HG02678 (cell line): Measurements from ENCODE around the gene CCDC182.

Experiments used
- ATAC-seq: cut with Tn5 transposase; IDR thresholded peaks from one replicate; pipeline ENCODE4 v1.9.1; 2021; ENCODE audit warnings: mild to moderate bottlenecking, moderate library complexity; ENCODE audit not compliant: unreplicated experiment

Gene CCDC182

GRCh38 chr17:57758654-57759053 is 13.6 kb upstream of the CCDC182 start:
- ATAC-seq = no peak

GRCh38 chr17:57757735-57758134 is 12.6 kb upstream of the CCDC182 start:
- no peak for ATAC-seq

DNA sequence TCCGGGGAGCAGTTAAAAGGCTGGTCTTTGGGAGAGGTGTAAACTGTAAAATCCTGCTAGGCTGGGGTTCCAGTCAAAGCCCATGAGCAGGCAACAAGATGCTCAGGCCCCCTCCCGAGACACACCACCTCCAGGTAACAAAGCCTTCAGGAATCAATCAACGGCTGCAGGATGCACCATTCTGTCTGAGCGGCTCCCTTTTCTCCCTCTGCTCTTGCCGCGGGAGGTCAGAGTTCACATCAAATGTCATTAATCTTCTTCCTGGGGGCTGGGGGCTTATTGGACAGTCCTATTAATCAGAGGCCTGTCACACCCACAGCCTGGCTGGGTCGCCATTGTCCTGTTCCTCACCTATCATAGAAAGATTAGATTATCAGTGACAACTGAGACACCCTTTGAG is 11.9 kb upstream of the CCDC182 start:
- ATAC-seq = no peak

GRCh38 chr17:57755480-57756070 is 10.5 kb upstream of the CCDC182 start:
- ATAC-seq = no peak

DNA sequence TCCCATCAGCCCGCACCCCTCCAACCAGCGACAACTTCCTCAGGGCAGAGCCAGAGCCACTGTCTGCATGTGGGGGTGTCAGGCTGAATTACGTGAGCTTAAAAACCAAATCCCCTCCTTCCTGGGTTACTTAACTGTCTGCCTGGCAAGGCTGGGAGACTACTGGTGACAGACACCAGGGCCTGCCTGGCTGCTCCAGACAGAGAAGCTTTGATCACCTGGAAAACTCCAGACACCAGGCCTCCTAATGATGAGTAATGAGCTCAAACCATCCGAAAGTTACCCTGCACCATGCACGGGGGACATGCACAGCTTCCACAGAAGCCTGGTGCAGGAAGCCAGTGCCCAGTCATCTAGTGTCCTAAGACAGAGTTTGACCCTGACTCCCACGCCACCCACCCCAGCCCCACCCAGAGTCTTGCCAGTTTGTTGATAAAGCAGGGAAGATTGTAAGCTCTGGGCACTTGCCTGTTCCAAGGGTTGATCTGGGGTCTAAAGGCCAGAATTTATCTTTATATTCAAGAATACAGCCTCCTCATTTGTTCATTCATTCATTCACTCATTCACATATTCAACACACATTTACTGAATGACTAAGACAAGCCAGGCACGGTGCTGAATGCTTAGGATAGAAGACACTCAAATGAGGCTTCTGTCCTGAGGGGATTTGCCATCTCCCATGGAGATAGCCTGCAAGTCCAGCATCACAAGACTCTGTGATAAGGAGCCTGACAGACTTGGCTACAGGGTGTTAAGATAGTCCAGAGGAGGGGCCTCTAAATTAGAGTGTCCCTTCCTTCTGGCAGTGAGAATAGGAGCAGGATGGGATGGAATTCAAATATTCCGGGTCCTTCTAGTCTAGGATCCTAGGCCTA is 7.2 kb upstream of the CCDC182 start:
- ATAC-seq = no peak

GRCh38 chr17:57751348-57751971 is 6.4 kb upstream of the CCDC182 start:
- no peak for ATAC-seq

DNA sequence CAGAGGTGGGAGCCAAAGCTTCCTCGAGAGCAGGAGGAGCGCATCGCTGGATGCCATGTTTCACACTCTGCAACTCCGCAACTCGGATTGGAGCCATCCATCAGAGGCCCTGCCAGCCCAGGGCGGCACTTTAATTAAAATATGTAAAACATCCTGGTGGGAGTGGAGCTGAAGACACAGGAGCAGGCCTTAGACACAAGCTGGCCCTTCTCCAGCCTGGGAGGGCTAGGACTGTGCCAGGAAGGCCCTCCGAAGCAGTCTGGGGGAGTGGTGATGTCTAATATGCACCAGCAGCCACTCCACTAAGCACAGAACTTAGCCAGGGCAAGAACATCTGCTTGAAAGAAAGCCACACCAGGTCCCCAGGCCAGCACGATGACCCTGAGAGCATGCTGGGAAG is 5.8 kb upstream of the CCDC182 start:
- ATAC-seq = no peak

GRCh38 chr17:57750109-57750871 is 5.2 kb upstream of the CCDC182 start:
- ATAC-seq = no peak

- no peak for ATAC-seq
These were observed 4.6 kb upstream of the CCDC182 start for GRCh38 chr17:57749701-57750100.

DNA sequence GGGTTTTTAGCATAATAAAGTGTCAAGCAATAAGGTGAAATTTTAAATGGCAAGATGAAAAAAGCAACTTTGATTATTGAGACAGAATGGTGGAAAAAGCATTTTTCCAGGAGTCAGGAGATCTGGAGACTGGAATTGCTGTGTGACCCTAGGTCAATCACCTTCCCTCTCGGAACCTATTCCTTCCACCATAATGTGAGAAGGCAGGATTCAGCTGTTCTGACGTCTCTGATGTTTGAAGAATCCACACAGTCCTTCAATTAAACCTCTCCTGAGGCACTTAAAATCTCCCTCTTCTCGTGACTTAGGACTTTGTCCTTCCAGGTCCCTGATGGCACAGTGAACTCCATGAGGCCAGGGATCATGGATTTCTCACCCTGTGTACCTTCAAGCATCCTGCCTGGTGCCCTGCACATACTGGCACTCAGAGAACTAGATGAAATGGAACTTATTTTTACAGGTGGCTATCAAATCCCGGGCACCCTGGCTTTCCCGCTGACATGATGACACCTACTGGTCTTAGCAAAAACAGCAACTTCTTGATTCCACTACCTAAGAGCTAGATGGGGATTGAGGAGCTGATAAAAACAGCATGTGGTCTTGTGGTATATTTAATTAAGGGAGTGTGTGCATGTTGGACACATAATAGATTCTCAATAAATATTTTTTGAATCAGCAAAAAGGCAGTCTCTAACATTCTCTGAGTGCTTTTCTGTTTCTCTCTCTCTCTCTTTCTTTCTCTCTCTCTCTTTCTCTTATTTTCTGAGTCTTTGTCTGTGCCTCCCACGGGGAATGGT is 2.3 kb upstream of the CCDC182 start:
- ATAC-seq = no peak

DNA sequence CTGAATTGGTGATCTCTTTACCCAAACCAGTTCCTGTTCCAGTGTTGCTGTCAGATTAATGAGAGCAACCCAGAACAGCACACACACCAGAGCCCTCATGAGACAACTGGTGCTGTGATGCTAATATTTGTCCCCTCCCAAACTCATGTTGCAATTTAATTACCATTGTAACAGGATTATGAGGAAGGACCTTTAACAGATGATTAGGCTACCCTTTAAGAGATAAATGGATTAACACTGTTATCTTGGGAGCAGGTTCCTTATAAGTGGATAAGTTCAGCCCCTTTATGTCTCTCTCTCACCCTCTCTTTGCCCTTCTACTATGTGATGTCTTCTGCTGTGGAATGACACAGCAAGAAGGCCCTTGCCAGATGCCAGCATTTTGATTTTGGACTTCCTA is 1.1 kb upstream of the CCDC182 start:
- ATAC-seq = no peak

DNA sequence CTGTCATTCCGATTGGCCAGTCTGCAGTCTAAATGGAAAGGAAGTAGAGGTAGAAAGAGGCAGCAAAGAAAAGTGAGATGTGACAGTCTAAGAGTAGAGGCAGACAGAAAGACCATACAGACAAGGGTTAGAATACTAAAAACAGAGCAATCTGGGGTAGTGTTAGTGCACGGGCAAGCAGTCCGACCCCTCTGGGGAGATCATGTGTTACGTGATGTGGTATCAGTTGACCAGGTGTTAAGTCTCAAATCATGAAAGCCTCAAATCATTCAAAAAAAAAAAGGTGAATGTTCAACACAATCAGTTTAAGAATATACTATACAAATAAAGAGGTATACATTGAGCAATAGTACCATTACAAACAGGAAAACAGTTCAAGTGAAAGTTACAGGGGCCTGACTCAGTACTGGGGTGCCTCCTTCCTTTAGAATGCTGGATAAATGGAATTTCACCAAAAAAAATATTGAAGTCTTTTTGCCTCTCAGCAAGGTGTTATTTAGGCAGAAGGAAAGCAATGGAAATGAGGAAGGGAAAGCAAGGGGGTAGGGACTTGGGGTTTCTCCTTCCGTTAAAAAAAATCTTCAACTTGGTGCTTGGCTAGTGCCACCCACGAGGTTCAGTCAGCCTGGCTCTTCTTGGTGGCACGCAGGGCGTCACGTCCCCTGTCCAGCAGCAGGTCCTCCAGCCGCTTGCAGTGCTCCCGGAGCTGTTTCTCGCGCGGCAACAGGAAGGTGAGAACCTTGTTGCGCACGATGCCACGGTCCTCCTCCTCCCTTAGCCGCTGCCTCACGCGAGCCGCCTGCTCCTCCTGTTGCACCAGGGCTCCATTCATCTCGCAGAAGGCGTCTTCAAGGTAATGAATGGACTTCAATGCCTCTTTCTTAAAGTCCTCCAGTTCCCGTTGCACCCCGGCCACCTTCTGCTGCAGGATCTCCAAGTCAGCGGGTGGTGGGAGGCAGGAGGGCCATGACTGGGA is 616 bp downstream of the CCDC182 start:
- ATAC-seq = no peak

DNA sequence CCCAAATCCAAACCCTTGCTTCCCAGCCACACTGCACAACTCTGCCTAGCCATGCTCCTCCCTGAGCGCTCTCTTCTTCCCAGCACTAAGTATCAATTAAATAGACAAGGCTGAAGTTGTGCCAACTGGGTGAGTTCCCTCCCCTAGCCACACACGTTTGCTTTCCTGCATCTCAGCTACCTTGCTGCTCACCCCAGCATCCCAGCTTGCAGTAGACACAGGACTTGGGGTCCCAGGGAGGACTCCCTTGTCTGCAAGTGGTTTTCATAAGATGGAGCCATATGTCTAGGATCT is 4.9 kb downstream of the CCDC182 start:
- no peak for ATAC-seq

DNA sequence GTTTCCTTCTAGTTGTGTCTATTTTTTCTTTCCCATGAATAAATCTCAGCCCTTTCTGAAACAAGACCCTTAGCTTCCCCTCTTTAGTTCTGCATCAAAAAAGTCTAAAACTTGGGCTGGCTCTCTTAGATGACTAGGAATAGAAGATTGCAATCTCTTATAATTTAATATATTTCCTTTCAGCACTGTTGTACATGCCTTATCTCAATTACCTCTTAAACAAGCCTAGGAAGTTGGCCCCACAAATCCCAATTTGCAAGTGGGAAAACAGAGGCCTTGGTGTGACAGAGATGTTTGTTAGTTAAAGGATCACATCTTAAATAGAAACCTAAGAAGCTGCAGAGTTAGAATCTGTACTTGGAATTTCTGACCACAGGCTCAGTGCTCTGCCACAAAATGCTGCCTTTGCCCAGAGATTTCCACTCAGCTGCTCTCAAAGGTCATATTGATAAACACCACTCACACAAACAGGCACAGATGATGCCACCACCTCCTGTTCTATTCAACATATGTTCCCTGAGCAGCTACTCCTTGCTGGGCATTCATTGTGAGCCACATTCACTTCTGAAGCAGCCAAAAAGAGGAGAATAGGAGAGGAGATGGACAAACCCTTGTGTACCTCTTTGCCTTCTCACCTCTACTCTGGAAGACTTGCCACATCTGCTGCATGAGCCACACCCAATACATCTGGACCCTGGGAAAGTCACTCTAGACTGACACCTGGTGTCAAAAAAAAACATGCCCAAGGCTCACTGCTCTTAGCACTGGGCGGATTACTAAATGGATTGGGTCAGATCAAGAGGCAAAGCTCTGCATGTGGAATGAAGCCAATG is 5.5 kb downstream of the CCDC182 start:
- ATAC-seq = no peak

- ATAC-seq = no peak
These were observed 7.6 kb downstream of the CCDC182 start for GRCh38 chr17:57737450-57737849.

DNA sequence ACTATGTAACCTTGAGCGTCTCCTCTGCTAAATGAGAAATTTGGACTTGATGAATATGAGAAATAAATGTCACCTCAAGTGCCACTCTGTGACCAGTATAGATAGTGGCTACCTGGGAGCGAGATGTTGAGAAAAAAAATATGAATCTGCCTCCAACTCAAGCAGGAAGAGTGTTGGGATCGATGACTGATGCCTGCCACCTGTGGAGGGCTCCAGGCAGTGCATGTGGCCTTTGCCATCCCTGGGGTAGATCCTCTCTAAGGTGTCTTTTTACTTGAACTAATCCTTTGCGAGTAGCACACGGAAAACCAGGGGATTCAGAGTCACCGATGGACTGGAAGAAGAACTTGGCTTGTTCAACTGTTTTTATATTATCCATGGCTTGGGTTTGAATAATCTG is 9.4 kb downstream of the CCDC182 start:
- ATAC-seq = no peak

DNA sequence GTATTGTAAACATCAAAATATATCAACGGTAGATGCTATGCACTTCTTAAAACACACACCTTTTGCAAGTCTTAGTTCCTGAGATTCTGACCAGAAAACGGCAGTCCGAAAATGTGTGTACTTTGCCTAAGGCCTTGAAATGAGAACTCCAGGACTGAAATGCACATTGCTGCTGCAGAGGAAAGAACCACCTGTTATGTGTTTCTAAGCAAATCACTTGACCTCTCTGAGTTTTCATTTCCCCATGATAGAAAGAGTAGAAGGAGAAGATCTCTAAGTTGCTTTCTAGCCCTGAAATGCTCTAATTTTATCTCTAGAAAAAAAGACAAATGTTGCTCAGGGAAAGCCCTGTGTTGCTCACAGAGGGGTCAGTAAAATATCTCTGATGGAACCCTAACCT is 9.9 kb downstream of the CCDC182 start:
- ATAC-seq = no peak

DNA sequence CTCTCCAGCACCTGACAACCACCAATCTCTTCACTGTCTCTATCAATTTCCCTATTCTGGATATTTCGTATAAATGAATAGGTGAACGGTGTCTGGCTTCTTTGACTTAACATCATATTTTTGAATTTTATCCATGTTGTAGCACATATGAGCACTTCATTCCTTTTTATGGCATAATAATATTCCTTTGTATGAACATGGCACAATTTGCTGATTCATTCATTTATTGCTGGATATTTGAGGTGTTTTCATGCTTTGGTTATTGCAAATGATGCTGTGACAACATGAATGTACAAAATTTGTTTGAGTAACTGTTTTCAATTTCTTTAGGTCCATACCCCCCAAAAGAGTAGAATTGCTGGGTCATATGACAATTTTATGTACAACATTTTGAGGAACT is 12.0 kb downstream of the CCDC182 start:
- ATAC-seq = no peak

GRCh38 chr17:57732062-57732461 is 13.0 kb downstream of the CCDC182 start:
- no peak for ATAC-seq
